ENCODE measurements around the gene ADCK2.
"Not testable (repeated sequence)": the region's sequence is repeated elsewhere in the genome, so short reads cannot be mapped to it uniquely, and the experiment has no call there.

The ADCK2 gene

GRCh38 chr7:140698477-140698876 lies 25.7 kb downstream of the ADCK2 start:
- no peak overlapping the region for H3K4me3 ChIP-seq (ENCODE audit: low read depth, low read length)
- TF ChIP-seq CTCF (IDR thresholded peaks at IDR 0.05; ENCODE audit: low read depth, low read length) = no peak

GRCh38 chr7:140702774-140703173 lies 30.0 kb downstream of the ADCK2 start:
- TF ChIP-seq CTCF (IDR thresholded peaks at IDR 0.05; ENCODE audit: low read depth, low read length) = no peak
- H3K4me3 ChIP-seq (ENCODE audit: low read depth, low read length) = no peak overlapping the region

- H3K4me3 ChIP-seq (ENCODE audit: low read depth, low read length) = no peak overlapping the region
- no peak for TF ChIP-seq CTCF (IDR thresholded peaks at IDR 0.05; ENCODE audit: low read depth, low read length)
Observed at GRCh38 chr7:140704205-140704604, 31.5 kb downstream of the ADCK2 start.

- no peak for TF ChIP-seq CTCF (IDR thresholded peaks at IDR 0.05; ENCODE audit: low read depth, low read length)
- no peak overlapping the region for H3K4me3 ChIP-seq (ENCODE audit: low read depth, low read length)
Observed at GRCh38 chr7:140707132-140707531, 34.4 kb downstream of the ADCK2 start.

- H3K4me3 ChIP-seq (ENCODE audit: low read depth, low read length) = not testable (repeated sequence)
Observed at GRCh38 chr7:140708764-140709163, 36.0 kb downstream of the ADCK2 start.

- H3K4me3 ChIP-seq (ENCODE audit: low read depth, low read length) = not testable (repeated sequence)
Observed at GRCh38 chr7:140712392-140712791, 39.6 kb downstream of the ADCK2 start.

- no peak overlapping the region for H3K4me3 ChIP-seq (ENCODE audit: low read depth, low read length)
- TF ChIP-seq CTCF (IDR thresholded peaks at IDR 0.05; ENCODE audit: low read depth, low read length) = no peak
Observed at GRCh38 chr7:140714331-140715040, 41.7 kb downstream of the ADCK2 start.

- TF ChIP-seq CTCF (IDR thresholded peaks at IDR 0.05; ENCODE audit: low read depth, low read length) = no peak
- no peak overlapping the region for H3K4me3 ChIP-seq (ENCODE audit: low read depth, low read length)
Observed at GRCh38 chr7:140719721-140720120, 47.0 kb downstream of the ADCK2 start.
